ENCODE measurements around the gene EMILIN2.

- TF ChIP-seq EP300 (IDR thresholded peaks at IDR 0.05; ENCODE audit: low read depth in 2 of 2, low read length in 2 of 2), result no peak
- no peak for TF ChIP-seq EP300 (CRISPR knock-in tag; IDR thresholded peaks at IDR 0.05; ENCODE audit: borderline replicate concordance)
- no peak for TF ChIP-seq JUNB (CRISPR knock-in tag; IDR thresholded peaks at IDR 0.05; ENCODE audit: borderline replicate concordance)
- no peak for TF ChIP-seq FUBP1 (CRISPR knock-in tag; IDR thresholded peaks at IDR 0.05; ENCODE audit: borderline replicate concordance)
- no peak for TF ChIP-seq MAX (IDR thresholded peaks at IDR 0.05)
- no peak for TF ChIP-seq BCL3 (CRISPR knock-in tag; IDR thresholded peaks at IDR 0.05)
- TF ChIP-seq ZNF121 (CRISPR knock-in tag; IDR thresholded peaks at IDR 0.05), result no peak
- no peak for TF ChIP-seq ZNF782 (CRISPR knock-in tag; IDR thresholded peaks at IDR 0.05; ENCODE audit: borderline replicate concordance)
- no peak for TF ChIP-seq FOXA1 (IDR thresholded peaks at IDR 0.05)
- TF ChIP-seq FOXA1 (CRISPR knock-in tag; IDR thresholded peaks at IDR 0.05), result no peak
- TF ChIP-seq PRPF4 (IDR thresholded peaks at IDR 0.05; ENCODE audit: low read depth, low read length, poor library complexity, severe bottlenecking), result no peak
- TF ChIP-seq SMARCE1 (IDR thresholded peaks at IDR 0.05; ENCODE audit: borderline replicate concordance), result no peak
- no peak for TF ChIP-seq CTCF (CRISPR knock-in tag; IDR thresholded peaks at IDR 0.05)
- TF ChIP-seq MAZ (IDR thresholded peaks at IDR 0.05; ENCODE audit: borderline replicate concordance, low read depth, low read length), result no peak
- no peak for TF ChIP-seq MAZ (CRISPR knock-in tag; IDR thresholded peaks at IDR 0.05; ENCODE audit: low read depth)
- no peak for TF ChIP-seq RFX5 (IDR thresholded peaks at IDR 0.05; ENCODE audit: low read depth, low read length)
- TF ChIP-seq ZNF839 (CRISPR knock-in tag; IDR thresholded peaks at IDR 0.05; ENCODE audit: borderline replicate concordance), result no peak
These were observed 56.2 kb downstream of the EMILIN2 start for GRCh38 chr18:2903006-2903405.

Measured in HepG2 (cell line).